ENCODE data around the gene NUP210L. TPM values are rescaled to one million over a fixed set of nuclear protein-coding genes. Genes with fewer than 3 reads are reported as not detected.

NUP210L gene
- polyA plus RNA-seq, 2 of the 4 experiments (the other 2 are of a cell fraction): not detected

- POLR2A ChIA-PET: interaction anchor here (1.4 to 2.4 kb wide), 2 partner anchors 10 to 21 kb away, joined by 3 to 11 read pairs; partner anchors contain the start of genes CREB3L4 and JTB
- TF ChIP-seq MYC (IDR thresholded peaks at IDR 0.05; ENCODE audit: borderline replicate concordance, low read length) (no peak), EHF (CRISPR knock-in tag; IDR thresholded peaks at IDR 0.05) (no peak), ELK1 (IDR thresholded peaks at IDR 0.05; ENCODE audit: low read depth, low read length) (no peak), REST (IDR thresholded peaks at IDR 0.05) (no peak), JUNB (IDR thresholded peaks at IDR 0.05) (no peak)
- H3K4me3 ChIP-seq: peak overlapping the region; percentile 94
- H3K4me1 ChIP-seq: peaks cover 28% of the 10 kb centered on the region
- WGBS (ENCODE audit: missing lambda C conversion rate): 86% methylated on average over 6 of the region's 6 CpGs
- FAIRE-seq: no peak
- CTCF ChIA-PET: interaction anchor here (0.9 to 7.5 kb wide), 4 partner anchors 10 to 160 kb away, joined by 5 to 75 read pairs (median 14); partner anchors contain the start of genes CREB3L4, DENND4B and RAB13
- H3K4me2 ChIP-seq: peak overlapping the region; percentile 90
- DNase-seq (ENCODE audit: low read depth in 1 of 2, low spot score in 1 of 2): no peak
- no peaks in the 10 kb centered on the region for H3K9me3 ChIP-seq
- no peak for ATAC-seq
- H3K27ac ChIP-seq: peak overlapping the region; percentile 92 to 95
Measured at GRCh38 chr1:153956997-153957715, 197.7 kb downstream of the NUP210L start.

GRCh38 chr1:153954826-153955225, 200.0 kb downstream of the NUP210L start:
- TF ChIP-seq USF2 (IDR thresholded peaks at IDR 0.05) (no peak), REST (IDR thresholded peaks at IDR 0.05) (no peak)
- ChIA-PET CTCF (interaction anchor here (0.7 to 7.5 kb wide), 4 partner anchors 10 to 32 kb away, joined by 3 to 75 read pairs (median 20); partner anchors contain the start of genes CREB3L4, DENND4B and RAB13), POLR2A (interaction anchor here (0.7 kb wide), 1 partner anchor 32 kb away, joined by 4 read pairs; the partner anchor contains the start of gene GATAD2B)
- WGBS (ENCODE audit: missing lambda C conversion rate): 93% methylated on average over 10 of the region's 10 CpGs
- no peaks in the 10 kb centered on the region for H3K9me3 ChIP-seq
- H3K4me1 ChIP-seq: peaks cover 20% of the 10 kb centered on the region
- FAIRE-seq: no peak
- no peak overlapping the region for H3K27ac ChIP-seq
- no peak for ATAC-seq
- no peak overlapping the region for H3K4me3 ChIP-seq
- no peak for DNase-seq (ENCODE audit: low read depth in 1 of 2, low spot score in 1 of 2)
- H3K4me2 ChIP-seq: no peak overlapping the region

- Histone ChIP-seq H3K4me1 (peaks cover 15% of the 10 kb centered on the region), H3K4me3 (no peak overlapping the region), H3K9me3 (no peaks in the 10 kb centered on the region), H3K27ac (no peak overlapping the region), H3K4me2 (no peak overlapping the region)
- WGBS (ENCODE audit: missing lambda C conversion rate): 70% methylated on average over 4 of the region's 4 CpGs
- POLR2A ChIA-PET: interaction anchor here (1.6 kb wide), 1 partner anchor 14 kb away, joined by 5 read pairs; the partner anchor contains the start of gene CREB3L4
- CTCF ChIA-PET: interaction anchor here (0.5 to 7.5 kb wide), 4 partner anchors 9 to 357 kb away, joined by 3 to 75 read pairs (median 20); partner anchors contain the start of genes CREB3L4, DENND4B and RAB13
- no peak for TF ChIP-seq SMC3 (IDR thresholded peaks at IDR 0.05)
- TF ChIP-seq TP53 (CRISPR knock-in tag; IDR thresholded peaks at IDR 0.05): no peak
- no peak for DNase-seq (ENCODE audit: low read depth in 1 of 2, low spot score in 1 of 2)
- no peak for ATAC-seq
- FAIRE-seq: no peak
Measured at GRCh38 chr1:153953859-153954365, 201.0 kb downstream of the NUP210L start.
